ENCODE results near the gene RITA1. TPM values are rescaled to one million over a fixed set of nuclear protein-coding genes. Genes with fewer than 3 reads are reported as not detected.
A peak's percentile ranks its signal among the peaks of the same experiment; 100 is the strongest.

Gene RITA1
- total RNA-seq, 1 donor from 2014 or later, result 48.4 TPM

GRCh38 chr12:113152835-113153814 lies 32.4 kb upstream of the RITA1 start:
- no peak for DNase-seq (ENCODE audit: low spot score in 2 of 2)
- no peaks in the 10 kb centered on the region for H3K9me3 ChIP-seq
- no peak overlapping the region for H3K27ac ChIP-seq
- peaks cover 0 to 9% of the 10 kb centered on the region in 2 donors for H3K4me1 ChIP-seq
- intact Hi-C loops (cut with DNase I), result loop anchor here (1.0 kb wide), 1 partner anchor 105 kb away; no protein-coding TSS in a partner anchor
- peak in 1 of 3 experiments; percentile 48 for TF ChIP-seq CTCF (IDR thresholded peaks at IDR 0.05)
- H3K27me3 ChIP-seq, result no peaks in the 10 kb centered on the region
- peaks cover 5 to 6% of the 10 kb centered on the region in 2 donors for H3K36me3 ChIP-seq
- peak overlapping the region; percentile 56 to 57 for H3K4me3 ChIP-seq

- Histone ChIP-seq H3K9me3 (no peaks in the 10 kb centered on the region), H3K36me3 (peaks cover 18 to 20% of the 10 kb centered on the region in 2 donors), H3K4me3 (peak overlapping the region; percentile 33 to 39), H3K27ac (no peak overlapping the region), H3K4me1 (peaks cover 0 to 9% of the 10 kb centered on the region in 2 donors), H3K27me3 (no peaks in the 10 kb centered on the region)
- DNase-seq (ENCODE audit: low spot score in 2 of 2), result no peak
- intact Hi-C loops (cut with DNase I), result no loop called here
- TF ChIP-seq CTCF (IDR thresholded peaks at IDR 0.05), result no peak
These were observed 31.1 kb upstream of the RITA1 start for GRCh38 chr12:113154351-113154973.

- Histone ChIP-seq H3K9me3 (no peaks in the 10 kb centered on the region), H3K27me3 (no peaks in the 10 kb centered on the region), H3K4me1 (peaks cover 0 to 9% of the 10 kb centered on the region in 2 donors), H3K4me3 (peak overlapping the region in 1 of 2 donors; percentile 39), H3K36me3 (peaks cover 24 to 26% of the 10 kb centered on the region in 2 donors), H3K27ac (no peak overlapping the region)
- no peak for TF ChIP-seq CTCF (IDR thresholded peaks at IDR 0.05)
- no peak for DNase-seq (ENCODE audit: low spot score in 2 of 2)
- intact Hi-C loops (cut with DNase I), result no loop called here
These were observed 30.5 kb upstream of the RITA1 start for GRCh38 chr12:113155060-113155459.

DNA sequence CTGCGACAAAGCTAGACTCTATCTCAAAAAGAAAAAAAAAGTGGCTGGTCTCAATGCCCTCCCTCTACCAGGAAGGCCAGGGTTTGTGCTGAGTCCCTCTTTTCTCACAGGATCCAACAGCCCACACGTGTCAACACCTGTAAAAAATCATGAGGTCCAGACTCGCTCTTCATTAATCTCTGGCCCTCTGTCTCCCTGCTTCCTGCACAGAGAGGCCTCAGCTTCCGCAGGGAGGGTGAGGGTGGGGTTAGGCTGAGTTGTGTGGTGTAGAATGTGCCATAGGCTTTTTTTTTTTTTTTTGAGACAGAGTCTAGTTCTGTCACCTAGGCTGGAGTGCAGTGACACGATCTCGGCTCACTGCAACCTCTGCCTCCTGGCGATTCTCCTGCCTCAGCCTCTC lies 29.9 kb upstream of the RITA1 start:
- Histone ChIP-seq H3K9me3 (no peaks in the 10 kb centered on the region), H3K36me3 (peaks cover 30 to 32% of the 10 kb centered on the region in 2 donors), H3K27ac (no peak overlapping the region), H3K4me3 (no peak overlapping the region), H3K4me1 (peaks cover 0 to 9% of the 10 kb centered on the region in 2 donors), H3K27me3 (no peaks in the 10 kb centered on the region)
- intact Hi-C loops (cut with DNase I), result no loop called here
- no peak for DNase-seq (ENCODE audit: low spot score in 2 of 2)
- TF ChIP-seq CTCF (IDR thresholded peaks at IDR 0.05), result no peak

DNA sequence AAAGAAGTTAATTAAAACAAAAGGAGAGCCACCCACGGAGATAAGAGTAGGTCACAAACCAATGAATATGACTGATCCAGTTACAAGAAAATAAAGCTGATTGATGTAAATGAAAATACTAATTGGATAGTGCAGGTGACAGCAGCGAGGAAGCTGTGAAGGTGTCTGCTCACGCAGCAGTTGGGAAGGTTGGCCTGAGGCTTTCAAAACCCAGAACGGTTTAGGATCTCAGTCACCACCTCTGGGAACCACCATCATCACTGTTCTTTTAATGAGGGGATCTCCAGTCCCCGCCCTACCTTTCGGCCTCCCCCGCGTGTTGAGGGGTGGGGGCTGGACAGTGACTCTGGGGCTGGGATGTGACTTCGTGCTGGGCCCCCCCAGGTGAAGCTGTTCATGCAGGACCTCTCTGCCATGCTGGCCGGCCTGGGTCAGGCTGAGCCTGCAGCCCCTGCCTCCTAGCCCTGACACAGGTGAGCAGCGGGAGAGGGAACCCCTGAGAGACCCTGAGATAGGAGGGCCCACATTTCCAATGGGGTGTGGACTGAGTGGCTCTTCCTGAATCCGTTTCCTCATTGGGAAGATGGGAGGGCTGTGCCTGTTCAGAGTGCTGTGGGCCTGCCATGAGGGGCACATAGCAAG lies 28.2 kb upstream of the RITA1 start:
- DNase-seq (ENCODE audit: low spot score in 2 of 2), result no peak
- intact Hi-C loops (cut with DNase I), result no loop called here
- Histone ChIP-seq H3K9me3 (no peaks in the 10 kb centered on the region), H3K27me3 (no peaks in the 10 kb centered on the region), H3K4me1 (peaks cover 0 to 9% of the 10 kb centered on the region in 2 donors), H3K27ac (no peak overlapping the region), H3K4me3 (no peak overlapping the region), H3K36me3 (peaks cover 46 to 47% of the 10 kb centered on the region in 2 donors)
- TF ChIP-seq CTCF (IDR thresholded peaks at IDR 0.05), result no peak

Data from ascending aorta (tissue), 2 donors.